DMS53 (cell line): ENCODE data around the gene FERMT3.
"Not testable (repeated sequence)": the region's sequence is repeated elsewhere in the genome, so short reads cannot be mapped to it uniquely, and the experiment has no call there.

ENCODE experiments used
- DNase-seq: peaks from one replicate; lab custom pipeline; 2025; lab: John Stamatoyannopoulos, UW

FERMT3 gene

GRCh38 chr11:64235437-64236161, 29.1 kb downstream of the FERMT3 start:
- DNase-seq, result peak; percentile 73

GRCh38 chr11:64237484-64237951, 31.0 kb downstream of the FERMT3 start:
- peak; percentile 100 for DNase-seq

GRCh38 chr11:64238076-64238475, 31.6 kb downstream of the FERMT3 start:
- DNase-seq, result peak; percentile 94

GRCh38 chr11:64238999-64239398, 32.5 kb downstream of the FERMT3 start:
- no peak for DNase-seq

- peak; percentile 96 for DNase-seq
Observed at GRCh38 chr11:64239662-64240434, 33.3 kb downstream of the FERMT3 start.

GRCh38 chr11:64240435-64241240, 34.1 kb downstream of the FERMT3 start, which contains the start of gene FKBP2:
Gene FKBP2 (plus strand): TSS chr11:64241095. CDS start chr11:64242388, 1,293 bp downstream.
- peak; percentile 99 for DNase-seq

GRCh38 chr11:64241241-64241490, 34.6 kb downstream of the FERMT3 start:
- DNase-seq, result peak; percentile 99

- DNase-seq, result peak; percentile 76
Observed at GRCh38 chr11:64241491-64242374, 35.2 kb downstream of the FERMT3 start.

GRCh38 chr11:64243236-64243854, 36.8 kb downstream of the FERMT3 start:
- DNase-seq, result peak; percentile 45

GRCh38 chr11:64244107-64244506, 37.6 kb downstream of the FERMT3 start:
- no peak for DNase-seq

GRCh38 chr11:64244966-64245365, 38.4 kb downstream of the FERMT3 start:
- peak; percentile 46 for DNase-seq

GRCh38 chr11:64245401-64245796, 38.9 kb downstream of the FERMT3 start:
- peak; percentile 84 for DNase-seq

- DNase-seq, result peak; percentile 93
Observed at GRCh38 chr11:64245797-64246620, 39.5 kb downstream of the FERMT3 start.

GRCh38 chr11:64246621-64246870, 40.0 kb downstream of the FERMT3 start:
- not testable (repeated sequence) for DNase-seq

GRCh38 chr11:64246871-64247728, 40.6 kb downstream of the FERMT3 start, which contains the start of gene PPP1R14B:
Gene PPP1R14B (minus strand): TSS chr11:64246943. CDS start chr11:64246673, 270 bp downstream.
- DNase-seq, result peak; percentile 97

GRCh38 chr11:64247729-64248531, 41.4 kb downstream of the FERMT3 start:
- peak; percentile 59 for DNase-seq

GRCh38 chr11:64248578-64248977, 42.1 kb downstream of the FERMT3 start:
- no peak for DNase-seq

GRCh38 chr11:64249038-64249437, 42.5 kb downstream of the FERMT3 start:
- DNase-seq, result no peak
